Tibial nerve (tissue), 4 donors: ENCODE data around the gene BLOC1S3. TPM values are rescaled to one million over a fixed set of nuclear protein-coding genes. Genes with fewer than 3 reads are reported as not detected.

Source experiments
- DNase-seq, 2 donors: peaks; one replicate each; pipeline ENCODE4 v3.0.0-alpha.2; 2019; ENCODE audit warnings: low spot score in 2 of 2
- H3K27ac ChIP-seq, 4 donors: fragments of 200-600 bp; sonication (generic) in 3 of 4; one replicate each; pipeline ENCODE4 v1.5.1; 2017 to 2019; ENCODE audit warnings: mild to moderate bottlenecking in 1 of 4
- H3K27me3 ChIP-seq, 2 donors: fragments of 200-600 bp; sonication (generic) in 1 of 2; one replicate each; pipeline versions ENCODE4 v1.5.1 to v1.6.0; 2017 to 2019
- H3K36me3 ChIP-seq, 3 donors: fragments of 200-600 bp; sonication (generic); one replicate each; pipeline ENCODE4 v1.5.1; 2018 to 2019
- H3K4me1 ChIP-seq, 4 donors: fragments of 200-600 bp; sonication (generic) in 3 of 4; one replicate each; pipeline ENCODE4 v1.5.1; 2017 to 2019
- H3K4me3 ChIP-seq, 4 donors: fragments of 200-600 bp; sonication (generic) in 3 of 4; one replicate each; pipeline ENCODE4 v1.5.1; 2017 to 2019; ENCODE audit warnings: mild to moderate bottlenecking in 1 of 4, moderate library complexity in 1 of 4
- H3K9me3 ChIP-seq, 4 donors: fragments of 200-600 bp; sonication (generic) in 3 of 4; one replicate each; pipeline ENCODE4 v1.5.1; 2017 to 2019
- EP300 ChIP-seq, 2 donors: sonication (generic); formaldehyde crosslinking; IDR thresholded peaks; one replicate each; pipeline ENCODE4 v1.6.1; 2017; ENCODE audit warnings: antibody characterized with exemption in 2 of 2, mild to moderate bottlenecking in 1 of 2
- POLR2A ChIP-seq, 2 donors: fragments of 450-650 bp; IDR thresholded peaks; one replicate each; pipeline ENCODE4 v1.6.1; 2017; ENCODE audit warnings: antibody characterized with exemption in 2 of 2, mild to moderate bottlenecking in 2 of 2, moderate library complexity in 2 of 2
- WGBS, 2 donors: methylation state at CpG; one replicate each; pipeline ENCODE4 v1.1.5; 2018; 5-methylcytosine and 5-hydroxymethylcytosine counted together
- total RNA-seq, 4 donors: library from RNA; depleted of rRNA; stranded (reverse); fragments of >200 nt; gene quantifications; one replicate each; pipeline ENCODE4 v1.1.0, GENCODE V29; 2016
- TF ChIP-seq, protein P1 (sequence below), 5 experiments: fragments of 200-600 bp in 3 of 5; fragments of 450-650 bp in 2 of 5; sonication (generic) in 3 of 5; IDR thresholded peaks; one replicate each; pipeline ENCODE4 v1.5.1; 2016 to 2019; ENCODE audit warnings: antibody characterized with exemption in 5 of 5, mild to moderate bottlenecking in 3 of 5, moderate library complexity in 2 of 5

BLOC1S3 gene
- total RNA-seq, 4 donors from 2014 or later, result 12.0 to 42.0 (median 23.7) TPM

DNA sequence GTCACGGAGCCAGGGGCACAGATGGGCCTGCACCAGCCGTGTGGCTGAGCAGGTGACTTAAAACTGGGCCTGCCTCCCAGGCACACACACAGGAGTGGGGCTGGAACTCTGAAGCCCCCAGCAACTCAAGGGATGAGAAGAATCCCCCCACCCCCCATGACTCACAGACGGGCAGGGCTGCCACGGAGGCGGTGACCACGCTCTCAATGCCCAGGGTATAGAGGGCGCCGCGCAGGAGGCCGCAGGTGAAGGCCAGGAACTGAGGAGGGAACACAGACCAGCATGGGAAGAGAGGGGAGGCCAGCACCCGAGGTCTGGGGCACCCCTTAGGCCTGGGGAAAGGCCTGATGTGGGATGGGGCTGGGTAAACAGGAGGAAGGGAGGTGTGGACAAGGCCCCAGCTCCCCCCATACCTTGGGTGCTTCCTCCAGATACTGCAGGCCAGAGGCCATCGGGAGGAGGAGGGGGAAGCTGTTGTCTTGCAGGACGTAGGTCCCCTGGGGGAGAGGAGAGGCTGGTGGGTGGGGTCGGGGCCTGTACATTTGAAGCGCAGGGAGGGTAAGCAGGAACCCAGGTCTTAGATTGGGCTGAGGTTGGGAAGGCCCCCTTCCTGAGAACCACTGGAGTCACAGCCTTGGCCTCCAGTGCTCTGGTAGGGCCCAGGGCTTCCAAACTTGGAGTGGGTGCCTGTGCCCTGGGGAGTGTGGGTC is 14.7 kb upstream of the BLOC1S3 start:
- H3K27ac ChIP-seq, result no peak overlapping the region
- no peak for TF ChIP-seq EP300 (IDR thresholded peaks at IDR 0.05)
- TF ChIP-seq, protein P1, sequence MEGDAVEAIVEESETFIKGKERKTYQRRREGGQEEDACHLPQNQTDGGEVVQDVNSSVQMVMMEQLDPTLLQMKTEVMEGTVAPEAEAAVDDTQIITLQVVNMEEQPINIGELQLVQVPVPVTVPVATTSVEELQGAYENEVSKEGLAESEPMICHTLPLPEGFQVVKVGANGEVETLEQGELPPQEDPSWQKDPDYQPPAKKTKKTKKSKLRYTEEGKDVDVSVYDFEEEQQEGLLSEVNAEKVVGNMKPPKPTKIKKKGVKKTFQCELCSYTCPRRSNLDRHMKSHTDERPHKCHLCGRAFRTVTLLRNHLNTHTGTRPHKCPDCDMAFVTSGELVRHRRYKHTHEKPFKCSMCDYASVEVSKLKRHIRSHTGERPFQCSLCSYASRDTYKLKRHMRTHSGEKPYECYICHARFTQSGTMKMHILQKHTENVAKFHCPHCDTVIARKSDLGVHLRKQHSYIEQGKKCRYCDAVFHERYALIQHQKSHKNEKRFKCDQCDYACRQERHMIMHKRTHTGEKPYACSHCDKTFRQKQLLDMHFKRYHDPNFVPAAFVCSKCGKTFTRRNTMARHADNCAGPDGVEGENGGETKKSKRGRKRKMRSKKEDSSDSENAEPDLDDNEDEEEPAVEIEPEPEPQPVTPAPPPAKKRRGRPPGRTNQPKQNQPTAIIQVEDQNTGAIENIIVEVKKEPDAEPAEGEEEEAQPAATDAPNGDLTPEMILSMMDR (IDR thresholded peaks at IDR 0.05), result no peak
- TF ChIP-seq POLR2A (IDR thresholded peaks at IDR 0.05), result no peak

GRCh38 chr19:45164577-45165335 is 13.8 kb upstream of the BLOC1S3 start:
- Histone ChIP-seq H3K27me3 (peaks cover 0 to 26% of the 10 kb centered on the region in 2 donors), H3K4me1 (peaks cover 0 to 20% (median 4%) of the 10 kb centered on the region in 4 donors), H3K9me3 (no peaks in the 10 kb centered on the region), H3K4me3 (no peak overlapping the region), H3K27ac (no peak overlapping the region), H3K36me3 (no peaks in the 10 kb centered on the region)
- TF ChIP-seq POLR2A (IDR thresholded peaks at IDR 0.05) (no peak), EP300 (IDR thresholded peaks at IDR 0.05) (no peak)
- TF ChIP-seq, protein P1 (IDR thresholded peaks at IDR 0.05), result no peak
- DNase-seq, result no peak
- 19 to 20% methylated on average over 5 to 19 of the region's 27 CpGs for WGBS, 2 donors

More for the DNA sequence above, 14.7 kb upstream of the BLOC1S3 start:
- Histone ChIP-seq H3K4me3 (no peak overlapping the region), H3K9me3 (no peaks in the 10 kb centered on the region), H3K4me1 (peaks cover 0 to 20% (median 4%) of the 10 kb centered on the region in 4 donors), H3K27me3 (peaks cover 0 to 34% of the 10 kb centered on the region in 2 donors), H3K36me3 (no peaks in the 10 kb centered on the region)
- DNase-seq, result no peak
- WGBS, 2 donors, result 72 to 77% methylated on average over 14 to 15 of the region's 15 CpGs

GRCh38 chr19:45166723-45167252 is 11.8 kb upstream of the BLOC1S3 start:
- H3K27me3 ChIP-seq, result peaks cover 0 to 5% of the 10 kb centered on the region in 2 donors
- WGBS, 2 donors, result 39 to 49% methylated on average over 14 of the region's 14 CpGs
- H3K9me3 ChIP-seq, result no peaks in the 10 kb centered on the region
- TF ChIP-seq EP300 (IDR thresholded peaks at IDR 0.05) (no peak), POLR2A (IDR thresholded peaks at IDR 0.05) (no peak)
- TF ChIP-seq, protein P1 (IDR thresholded peaks at IDR 0.05), result no peak
- no peak overlapping the region for H3K27ac ChIP-seq
- DNase-seq, result no peak
- no peaks in the 10 kb centered on the region for H3K36me3 ChIP-seq
- no peak overlapping the region for H3K4me3 ChIP-seq
- peaks cover 0 to 25% (median 4%) of the 10 kb centered on the region in 4 donors for H3K4me1 ChIP-seq

DNA sequence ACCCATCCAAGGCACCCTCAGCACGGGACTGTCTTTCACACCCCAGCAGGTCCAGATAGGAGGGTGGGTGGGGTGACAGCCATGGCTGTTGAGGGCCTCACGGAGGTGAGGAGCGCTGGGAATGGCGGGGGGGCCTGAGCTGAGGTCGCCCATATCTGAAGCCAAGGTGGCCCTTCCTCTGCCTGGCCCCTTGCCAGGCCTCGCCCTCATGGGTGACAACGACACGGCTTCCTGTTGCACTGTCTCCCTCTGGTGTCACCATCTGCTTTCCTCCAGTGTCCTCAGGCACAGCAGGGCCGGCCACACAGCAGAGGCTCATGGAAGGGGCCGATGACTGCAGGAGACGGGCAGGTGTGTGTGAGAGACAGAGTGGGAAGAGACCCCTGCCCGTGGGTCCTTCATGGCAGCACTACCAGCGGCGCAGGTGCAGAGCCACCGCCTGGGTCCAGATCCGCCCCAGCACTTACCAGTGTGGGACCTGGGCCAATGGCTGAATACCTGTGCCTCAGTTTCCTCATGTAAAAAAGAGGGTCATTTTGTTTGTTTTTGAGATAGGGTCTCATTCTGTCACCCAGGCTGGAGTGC is 9.7 kb upstream of the BLOC1S3 start:
- no peak for DNase-seq
- TF ChIP-seq POLR2A (IDR thresholded peaks at IDR 0.05) (no peak), EP300 (IDR thresholded peaks at IDR 0.05) (no peak)
- TF ChIP-seq, protein P1 (IDR thresholded peaks at IDR 0.05), result no peak
- WGBS, 2 donors, result 84 to 87% methylated on average over 13 to 16 of the region's 16 CpGs
- Histone ChIP-seq H3K27ac (no peak overlapping the region), H3K4me1 (peaks cover 0 to 30% (median 4%) of the 10 kb centered on the region in 4 donors), H3K27me3 (no peaks in the 10 kb centered on the region), H3K4me3 (no peak overlapping the region), H3K9me3 (no peaks in the 10 kb centered on the region), H3K36me3 (no peaks in the 10 kb centered on the region)
